Neuron (in vitro differentiated cells): Measurements from ENCODE around the gene WDR75.

Experiments used
- H2AFZ ChIP-seq: one replicate; pipeline ENCODE4 v1.6.1; 2013; ENCODE audit warnings: low read depth, mild to moderate bottlenecking, inconsistent platforms, low read length, moderate library complexity
- H3K27me3 ChIP-seq: one replicate; pipeline ENCODE4 v1.6.1; 2013; ENCODE audit warnings: low read length; ENCODE audit not compliant: insufficient read depth
- H3K36me3 ChIP-seq: one replicate; pipeline ENCODE4 v1.6.1; 2013; ENCODE audit warnings: low read length; ENCODE audit not compliant: insufficient read depth
- H3K4me1 ChIP-seq: one replicate; pipeline ENCODE4 v1.6.1; 2013; ENCODE audit warnings: low read length; ENCODE audit not compliant: insufficient read depth
- H3K4me3 ChIP-seq: 2 replicates; pipeline ENCODE4 v1.5.1; 2013; ENCODE audit warnings: mild to moderate bottlenecking, low read length, moderate library complexity
- H3K9me3 ChIP-seq: one replicate; pipeline ENCODE4 v1.6.1; 2013; ENCODE audit warnings: low read length

Gene WDR75

GRCh38 chr2:189486237-189486770, 45.0 kb downstream of the WDR75 start:
- Histone ChIP-seq H3K9me3 (no peaks in the 10 kb centered on the region), H3K4me3 (no peak overlapping the region), H3K36me3 (no peaks in the 10 kb centered on the region), H3K4me1 (no peaks in the 10 kb centered on the region), H3K27me3 (no peaks in the 10 kb centered on the region), H2AFZ (no peak overlapping the region)

DNA sequence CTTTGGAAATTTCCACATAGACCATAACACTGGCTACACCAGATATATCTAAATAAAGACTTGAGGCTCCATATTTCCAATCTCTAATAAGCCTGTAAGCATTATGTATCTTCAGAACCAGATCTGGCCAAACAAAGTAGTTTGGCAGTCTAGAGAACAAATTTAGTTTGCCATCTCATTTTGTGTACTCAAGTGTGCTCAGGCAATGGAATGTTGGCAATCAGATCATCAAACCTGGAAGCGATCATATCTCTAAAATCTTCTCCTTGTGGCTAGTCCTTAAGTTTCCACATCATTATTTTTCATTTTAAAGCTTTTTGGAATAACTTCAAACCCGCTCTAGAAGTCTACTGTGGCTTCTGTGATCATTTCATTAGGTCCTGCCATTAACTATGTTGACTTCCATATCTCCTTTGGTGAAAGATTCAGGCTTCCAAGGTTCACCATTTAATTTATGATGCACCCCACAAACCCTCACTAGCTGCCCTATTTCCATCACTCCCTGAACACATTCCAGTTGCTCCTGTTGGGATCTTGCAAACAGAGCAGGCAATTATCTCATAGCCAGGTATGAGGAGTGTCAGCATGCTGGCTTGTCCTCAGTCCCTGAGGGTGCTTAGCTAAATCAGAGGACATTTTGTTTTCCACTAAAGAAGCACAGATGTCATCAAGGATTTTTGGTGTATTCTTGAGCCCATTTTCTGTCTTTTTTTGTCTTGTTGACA, 46.2 kb downstream of the WDR75 start:
- Histone ChIP-seq H3K4me1 (no peaks in the 10 kb centered on the region), H3K4me3 (no peak overlapping the region), H3K27me3 (no peaks in the 10 kb centered on the region), H3K36me3 (no peaks in the 10 kb centered on the region), H3K9me3 (no peaks in the 10 kb centered on the region), H2AFZ (no peak overlapping the region)

DNA sequence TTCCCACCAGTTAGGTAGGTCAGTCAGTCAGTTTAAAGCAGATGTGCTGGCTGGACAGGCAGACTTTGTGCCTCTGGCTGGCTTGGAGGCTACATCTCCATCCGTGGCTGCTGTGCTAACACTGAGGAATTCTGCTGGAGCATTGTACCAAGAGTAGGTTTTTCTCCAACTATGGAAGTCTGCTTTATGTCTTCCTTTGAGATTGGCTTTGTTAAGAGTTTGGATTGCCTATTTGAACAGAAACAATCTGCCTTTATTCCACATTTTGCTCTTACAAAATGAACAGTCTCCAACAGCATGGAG, 46.7 kb downstream of the WDR75 start:
- H3K27me3 ChIP-seq: no peaks in the 10 kb centered on the region
- H2AFZ ChIP-seq: no peak overlapping the region
- no peak overlapping the region for H3K4me3 ChIP-seq
- H3K36me3 ChIP-seq: no peaks in the 10 kb centered on the region
- no peaks in the 10 kb centered on the region for H3K4me1 ChIP-seq
- no peaks in the 10 kb centered on the region for H3K9me3 ChIP-seq

GRCh38 chr2:189492451-189492850, 51.2 kb downstream of the WDR75 start:
- Histone ChIP-seq H3K9me3 (no peaks in the 10 kb centered on the region), H3K4me1 (no peaks in the 10 kb centered on the region), H3K36me3 (no peaks in the 10 kb centered on the region), H3K4me3 (no peak overlapping the region), H2AFZ (no peak overlapping the region), H3K27me3 (no peaks in the 10 kb centered on the region)

DNA sequence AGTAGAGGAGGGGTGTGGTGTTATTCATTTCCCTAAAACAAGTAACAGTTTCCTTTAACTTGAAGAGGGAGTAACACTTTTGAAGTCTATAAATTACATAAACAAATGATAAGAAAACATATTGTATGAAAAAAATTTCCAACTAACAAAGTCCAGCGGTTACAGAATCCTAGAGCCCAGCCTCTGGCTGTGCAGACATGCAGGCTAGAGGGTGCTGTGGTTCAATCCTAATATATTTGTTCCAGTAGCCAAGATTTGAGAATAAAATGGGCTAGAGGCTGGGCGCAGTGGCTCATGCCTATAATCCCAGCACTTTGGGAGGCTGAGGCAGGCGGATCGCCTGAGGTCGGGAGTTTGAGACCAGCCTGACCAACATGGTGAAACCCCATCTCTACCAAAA, 56.9 kb downstream of the WDR75 start:
- Histone ChIP-seq H3K4me3 (no peak overlapping the region), H3K4me1 (no peaks in the 10 kb centered on the region), H3K27me3 (no peaks in the 10 kb centered on the region)

GRCh38 chr2:189499137-189499536, 57.9 kb downstream of the WDR75 start:
- H3K36me3 ChIP-seq: no peaks in the 10 kb centered on the region
- H3K27me3 ChIP-seq: no peaks in the 10 kb centered on the region
- no peak overlapping the region for H3K4me3 ChIP-seq
- no peaks in the 10 kb centered on the region for H3K9me3 ChIP-seq
- no peak overlapping the region for H2AFZ ChIP-seq
- H3K4me1 ChIP-seq: no peaks in the 10 kb centered on the region

More for the DNA sequence above, 56.9 kb downstream of the WDR75 start:
- no peaks in the 10 kb centered on the region for H3K36me3 ChIP-seq
- no peak overlapping the region for H2AFZ ChIP-seq
- H3K9me3 ChIP-seq: no peaks in the 10 kb centered on the region

- no peaks in the 10 kb centered on the region for H3K4me1 ChIP-seq
- H3K9me3 ChIP-seq: no peaks in the 10 kb centered on the region
Observed at GRCh38 chr2:189500456-189501160, 59.3 kb downstream of the WDR75 start.

GRCh38 chr2:189501487-189501886, 60.2 kb downstream of the WDR75 start:
- H3K27me3 ChIP-seq: no peaks in the 10 kb centered on the region
- no peaks in the 10 kb centered on the region for H3K4me1 ChIP-seq
- H3K4me3 ChIP-seq: no peak overlapping the region
- no peaks in the 10 kb centered on the region for H3K9me3 ChIP-seq
- H3K36me3 ChIP-seq: no peaks in the 10 kb centered on the region
- no peak overlapping the region for H2AFZ ChIP-seq

More at GRCh38 chr2:189500456-189501160, 59.3 kb downstream of the WDR75 start:
- Histone ChIP-seq H3K36me3 (no peaks in the 10 kb centered on the region), H2AFZ (no peak overlapping the region), H3K27me3 (no peaks in the 10 kb centered on the region), H3K4me3 (no peak overlapping the region)

- no peaks in the 10 kb centered on the region for H3K4me1 ChIP-seq
- no peaks in the 10 kb centered on the region for H3K9me3 ChIP-seq
- H3K4me3 ChIP-seq: no peak overlapping the region
- no peaks in the 10 kb centered on the region for H3K27me3 ChIP-seq
- no peak overlapping the region for H2AFZ ChIP-seq
- no peaks in the 10 kb centered on the region for H3K36me3 ChIP-seq
Observed at GRCh38 chr2:189502714-189503113, 61.4 kb downstream of the WDR75 start.

DNA sequence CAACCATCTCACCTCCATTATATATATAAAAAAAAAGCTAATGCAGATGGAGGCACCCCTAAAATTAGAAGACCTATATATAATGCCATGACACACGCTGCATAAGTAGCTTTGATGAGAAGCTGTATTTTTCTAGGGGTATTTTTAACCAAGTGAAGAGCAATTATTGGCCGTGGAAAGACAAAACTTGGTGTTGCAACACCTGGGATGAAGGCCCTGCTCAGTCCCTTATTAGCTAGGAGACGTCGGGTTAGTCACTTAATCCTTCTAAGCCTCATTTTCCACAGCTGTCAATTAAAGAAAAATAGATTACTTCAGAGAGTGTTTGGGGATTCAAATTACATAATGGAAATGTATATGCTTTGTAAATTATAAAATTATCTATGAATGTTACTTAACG, 63.0 kb downstream of the WDR75 start:
- H3K36me3 ChIP-seq: no peaks in the 10 kb centered on the region
- H2AFZ ChIP-seq: no peak overlapping the region
- no peaks in the 10 kb centered on the region for H3K4me1 ChIP-seq
- no peaks in the 10 kb centered on the region for H3K27me3 ChIP-seq
- H3K9me3 ChIP-seq: no peaks in the 10 kb centered on the region
- H3K4me3 ChIP-seq: no peak overlapping the region

GRCh38 chr2:189505492-189505891, 64.2 kb downstream of the WDR75 start:
- Histone ChIP-seq H3K27me3 (no peaks in the 10 kb centered on the region), H2AFZ (no peak overlapping the region), H3K4me3 (no peak overlapping the region), H3K36me3 (no peaks in the 10 kb centered on the region), H3K9me3 (no peaks in the 10 kb centered on the region), H3K4me1 (no peaks in the 10 kb centered on the region)

GRCh38 chr2:189506514-189506976, 65.3 kb downstream of the WDR75 start:
- Histone ChIP-seq H2AFZ (no peak overlapping the region), H3K4me3 (no peak overlapping the region), H3K9me3 (no peaks in the 10 kb centered on the region), H3K36me3 (no peaks in the 10 kb centered on the region), H3K27me3 (no peaks in the 10 kb centered on the region), H3K4me1 (no peaks in the 10 kb centered on the region)

- Histone ChIP-seq H3K27me3 (no peaks in the 10 kb centered on the region), H2AFZ (no peak overlapping the region), H3K4me1 (no peaks in the 10 kb centered on the region), H3K36me3 (no peaks in the 10 kb centered on the region), H3K4me3 (no peak overlapping the region), H3K9me3 (no peaks in the 10 kb centered on the region)
Observed at GRCh38 chr2:189511210-189511959, 70.1 kb downstream of the WDR75 start.
